Gastroesophageal sphincter (tissue), 3 donors: ENCODE results near the gene DIAPH3.

ENCODE experiments used
- EP300 ChIP-seq: sonication (generic); formaldehyde crosslinking; IDR thresholded peaks from one replicate; pipeline ENCODE4 v1.6.1; 2017; ENCODE audit warnings: antibody characterized with exemption, mild to moderate bottlenecking
- POLR2A ChIP-seq, 2 donors: fragments of 450-650 bp; IDR thresholded peaks; one replicate each; pipeline ENCODE4 v1.6.1; 2017; ENCODE audit warnings: antibody characterized with exemption in 2 of 2, mild to moderate bottlenecking in 2 of 2, moderate library complexity in 1 of 2
- POLR2AphosphoS5 ChIP-seq: sonication (generic); formaldehyde crosslinking; IDR thresholded peaks from one replicate; pipeline ENCODE4 v1.6.1; 2017; ENCODE audit warnings: antibody characterized with exemption
- TF ChIP-seq, protein P1 (sequence below), 4 experiments: fragments of 200-600 bp in 2 of 4; fragments of 450-650 bp in 2 of 4; sonication (generic) in 1 of 4; IDR thresholded peaks; one replicate each; pipeline ENCODE4 v1.5.1; 2017 to 2019; ENCODE audit warnings: antibody characterized with exemption in 4 of 4, mild to moderate bottlenecking in 2 of 4, moderate library complexity in 2 of 4

DNA sequence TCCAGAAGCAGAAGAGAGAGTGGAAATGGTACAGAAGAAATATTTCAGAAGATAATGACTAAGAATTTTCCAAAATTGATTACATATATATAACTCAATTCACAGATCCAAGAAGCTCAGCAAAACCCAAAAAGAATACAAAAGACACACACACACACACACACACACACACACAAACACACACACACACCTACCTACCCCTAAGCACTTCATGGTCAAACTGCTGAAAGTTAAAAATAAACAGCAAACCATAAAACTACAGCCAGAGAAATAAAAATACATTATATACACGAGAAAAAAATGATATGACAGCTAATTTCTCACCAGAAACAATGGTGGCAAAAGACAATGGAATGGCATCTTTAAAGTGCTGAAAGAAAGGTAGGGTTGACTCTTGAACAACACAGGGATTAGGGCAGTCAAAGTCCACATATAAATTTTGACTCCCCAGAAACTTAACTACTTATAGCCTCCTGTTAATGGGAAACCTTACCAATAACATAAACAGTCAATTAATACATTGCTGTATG is 49.2 kb downstream of the DIAPH3 start:
- TF ChIP-seq, protein P1, sequence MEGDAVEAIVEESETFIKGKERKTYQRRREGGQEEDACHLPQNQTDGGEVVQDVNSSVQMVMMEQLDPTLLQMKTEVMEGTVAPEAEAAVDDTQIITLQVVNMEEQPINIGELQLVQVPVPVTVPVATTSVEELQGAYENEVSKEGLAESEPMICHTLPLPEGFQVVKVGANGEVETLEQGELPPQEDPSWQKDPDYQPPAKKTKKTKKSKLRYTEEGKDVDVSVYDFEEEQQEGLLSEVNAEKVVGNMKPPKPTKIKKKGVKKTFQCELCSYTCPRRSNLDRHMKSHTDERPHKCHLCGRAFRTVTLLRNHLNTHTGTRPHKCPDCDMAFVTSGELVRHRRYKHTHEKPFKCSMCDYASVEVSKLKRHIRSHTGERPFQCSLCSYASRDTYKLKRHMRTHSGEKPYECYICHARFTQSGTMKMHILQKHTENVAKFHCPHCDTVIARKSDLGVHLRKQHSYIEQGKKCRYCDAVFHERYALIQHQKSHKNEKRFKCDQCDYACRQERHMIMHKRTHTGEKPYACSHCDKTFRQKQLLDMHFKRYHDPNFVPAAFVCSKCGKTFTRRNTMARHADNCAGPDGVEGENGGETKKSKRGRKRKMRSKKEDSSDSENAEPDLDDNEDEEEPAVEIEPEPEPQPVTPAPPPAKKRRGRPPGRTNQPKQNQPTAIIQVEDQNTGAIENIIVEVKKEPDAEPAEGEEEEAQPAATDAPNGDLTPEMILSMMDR (IDR thresholded peaks at IDR 0.05), result no peak
- TF ChIP-seq POLR2A (IDR thresholded peaks at IDR 0.05), result no peak
- no peak for TF ChIP-seq POLR2AphosphoS5
- TF ChIP-seq EP300, result no peak
